GM18858 (cell line): Measurements from ENCODE around the gene PMAIP1.
"Not testable (repeated sequence)": the region's sequence is repeated elsewhere in the genome, so short reads cannot be mapped to it uniquely, and the experiment has no call there.

ENCODE experiments used
- ATAC-seq: cut with Tn5 transposase; IDR thresholded peaks from one replicate; pipeline ENCODE4 v1.9.1; 2021; ENCODE audit not compliant: unreplicated experiment

The PMAIP1 gene

DNA sequence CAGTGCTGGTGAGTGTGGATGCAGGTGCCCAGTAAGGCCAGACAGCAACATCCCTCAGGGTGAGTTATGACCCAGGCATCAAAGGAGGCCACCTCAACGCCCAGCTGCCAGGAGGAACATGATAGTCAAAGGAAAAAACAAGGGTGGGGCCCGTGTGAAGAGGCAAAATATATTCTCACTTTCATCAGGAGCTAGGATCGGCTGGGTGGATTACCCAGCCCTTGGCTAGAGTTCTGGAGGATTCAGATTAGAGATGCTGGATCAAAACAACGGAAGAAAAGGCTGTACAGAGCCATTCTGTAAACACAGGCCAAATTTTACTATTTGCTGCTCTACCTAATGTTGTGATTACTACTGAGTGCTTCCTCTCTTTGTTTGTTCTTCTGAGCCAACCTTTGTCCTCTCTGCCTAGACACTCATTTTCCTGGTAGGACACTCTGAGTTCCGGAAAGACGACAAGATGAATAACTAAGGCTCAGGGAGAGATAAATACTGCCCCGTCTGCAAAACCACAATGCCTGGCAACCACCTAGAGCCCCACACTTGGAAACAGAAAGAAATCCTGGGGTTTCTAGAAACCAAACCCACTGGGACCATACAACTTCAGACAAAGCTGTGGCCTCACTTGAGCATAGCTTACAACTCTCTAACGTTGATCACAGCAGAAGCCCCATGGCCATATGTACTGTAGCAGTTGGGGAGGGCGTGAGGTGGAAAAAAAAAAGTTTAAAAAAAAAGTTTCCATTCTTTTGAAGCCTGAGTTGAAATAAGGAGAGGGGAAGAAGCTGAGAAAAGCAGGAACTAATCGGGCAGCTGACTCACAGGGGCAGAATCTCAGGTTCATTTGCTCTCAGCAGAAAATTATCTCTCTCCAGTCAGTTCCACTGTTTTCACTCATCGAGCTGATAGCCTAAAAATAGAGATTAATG, 17.8 kb upstream of the PMAIP1 start:
- no peak for ATAC-seq

DNA sequence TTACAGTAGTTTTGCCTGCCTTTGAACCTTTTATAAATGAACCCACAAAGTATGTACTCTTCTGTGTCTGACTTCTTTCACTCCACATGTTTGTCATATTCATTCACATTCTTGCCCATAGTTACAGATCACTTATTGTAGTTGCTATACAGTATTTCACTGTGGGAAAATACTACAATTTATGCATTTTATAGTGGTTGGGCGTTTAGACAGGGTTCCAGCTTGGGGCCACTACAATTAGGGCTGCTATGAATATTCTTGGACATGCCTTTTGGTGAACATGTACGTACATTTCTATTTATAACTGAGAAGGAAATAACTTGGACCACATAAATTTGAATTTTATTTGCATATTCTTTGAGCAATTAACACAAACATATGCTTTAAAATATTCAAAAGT, 15.4 kb upstream of the PMAIP1 start:
- ATAC-seq = no peak

DNA sequence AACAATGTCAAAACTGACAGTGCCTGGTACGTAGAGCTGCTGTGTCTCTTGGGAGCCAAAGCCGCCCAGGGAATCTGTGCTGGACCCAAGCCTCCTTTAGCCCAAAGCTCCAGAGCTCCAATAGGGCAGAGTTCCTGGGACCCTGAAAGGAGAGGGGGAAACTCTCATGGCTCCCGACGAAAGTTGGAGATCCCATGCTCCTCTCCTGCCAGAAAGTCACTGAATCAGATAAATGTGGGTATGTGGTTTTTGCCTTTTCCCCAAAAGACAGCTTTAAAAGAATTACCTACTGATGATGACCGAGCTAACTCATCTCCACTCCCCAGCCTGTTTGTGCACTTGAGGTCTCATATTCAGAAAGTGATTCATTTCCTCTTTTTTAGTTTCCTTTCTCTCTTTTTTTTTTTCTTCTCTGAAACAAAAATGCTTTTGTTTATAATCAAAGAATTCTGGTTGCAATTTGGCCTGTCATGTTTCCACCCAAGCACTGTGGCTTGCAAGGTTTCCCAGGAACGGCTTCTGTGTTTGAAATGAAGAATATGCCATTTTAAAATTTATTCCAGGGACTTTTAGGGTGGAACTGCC, 14.1 kb upstream of the PMAIP1 start:
- peak; percentile 89 for ATAC-seq

DNA sequence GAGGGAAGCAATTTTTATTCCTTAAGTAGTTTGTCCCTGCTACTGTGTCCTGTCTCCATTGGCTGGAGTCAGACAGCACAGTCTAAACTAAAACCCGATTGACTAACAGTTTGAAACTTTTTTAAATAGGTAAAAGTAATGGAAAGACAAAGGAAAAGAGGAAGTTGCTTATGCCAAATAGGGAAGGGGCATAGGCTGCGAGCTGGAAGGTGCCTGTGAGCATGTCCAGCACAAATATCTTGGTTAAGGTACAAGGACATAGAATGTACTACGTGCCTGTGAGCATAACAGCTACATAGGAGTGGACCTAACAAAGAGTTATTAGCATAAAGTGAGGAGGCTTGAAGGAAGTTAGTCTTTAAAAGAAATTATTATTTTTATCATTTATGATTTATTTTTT, 13.4 kb upstream of the PMAIP1 start:
- not testable (repeated sequence) for ATAC-seq

DNA sequence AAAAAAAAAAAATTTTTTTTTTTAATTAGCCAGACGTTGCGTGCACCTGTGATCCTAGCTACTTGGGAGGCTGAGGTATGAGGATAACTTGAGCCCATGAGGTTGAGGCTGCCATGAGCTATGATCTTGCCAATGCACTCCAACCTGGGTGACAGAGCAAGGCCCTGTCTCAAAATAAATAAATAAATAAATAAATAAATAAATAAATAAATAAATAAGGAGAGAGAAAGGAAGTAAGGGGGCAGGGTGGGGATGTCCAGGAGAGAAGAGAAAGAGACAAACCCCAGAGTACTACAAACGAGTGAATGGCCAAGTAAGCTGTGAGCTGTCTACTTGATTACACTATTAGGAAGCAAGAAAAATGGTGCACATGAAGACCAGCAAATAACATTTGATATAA, 7.7 kb upstream of the PMAIP1 start:
- ATAC-seq = no peak

DNA sequence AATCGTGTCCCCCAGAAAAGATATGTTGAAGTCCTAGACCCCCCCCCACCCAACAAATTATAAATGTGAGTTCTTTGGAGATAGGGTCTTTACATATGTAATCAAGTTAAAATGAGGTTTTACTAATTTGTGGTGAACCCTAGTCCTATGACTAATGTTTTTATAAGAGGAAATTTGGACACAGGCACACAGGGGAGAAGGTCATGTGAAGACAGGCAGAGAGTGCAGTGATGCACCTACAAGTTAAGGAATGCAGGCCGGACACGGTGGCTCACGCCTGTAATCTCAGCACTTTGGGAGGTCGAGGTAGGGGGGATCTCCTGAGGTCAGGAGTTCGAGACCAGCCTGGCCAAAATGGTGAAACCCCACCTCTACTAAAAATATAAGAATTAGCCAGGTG, 5.8 kb upstream of the PMAIP1 start:
- no peak for ATAC-seq

DNA sequence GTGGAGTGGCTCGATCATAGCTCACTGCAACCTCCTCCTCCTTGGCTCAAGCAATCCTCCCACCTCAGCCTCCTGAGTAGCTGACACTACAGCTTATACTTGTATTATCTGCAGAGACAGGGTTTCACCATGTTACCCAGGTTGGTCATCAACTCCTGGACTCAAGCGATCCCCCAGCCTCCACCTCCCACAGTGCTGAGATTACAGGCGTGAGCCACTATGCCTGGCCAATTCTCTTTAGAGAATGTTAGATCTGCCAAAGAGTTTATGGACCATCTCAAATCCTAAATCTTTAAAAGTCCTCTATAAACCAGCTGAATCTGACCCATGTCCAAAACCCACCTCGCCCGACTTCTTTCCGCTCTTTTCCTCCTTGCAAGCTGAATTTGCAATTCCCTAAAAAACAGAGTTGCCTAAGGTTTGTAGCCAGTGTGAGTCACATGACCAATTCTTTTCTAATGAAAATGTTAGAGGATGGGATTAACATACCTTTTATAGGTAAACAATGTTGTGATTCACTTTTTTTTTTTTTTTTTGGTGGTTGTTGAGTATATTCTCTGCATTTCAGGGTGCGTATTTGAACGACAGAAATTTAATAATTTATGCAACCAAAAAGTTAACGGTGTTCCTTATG, 2.4 kb upstream of the PMAIP1 start:
- ATAC-seq = no peak

DNA sequence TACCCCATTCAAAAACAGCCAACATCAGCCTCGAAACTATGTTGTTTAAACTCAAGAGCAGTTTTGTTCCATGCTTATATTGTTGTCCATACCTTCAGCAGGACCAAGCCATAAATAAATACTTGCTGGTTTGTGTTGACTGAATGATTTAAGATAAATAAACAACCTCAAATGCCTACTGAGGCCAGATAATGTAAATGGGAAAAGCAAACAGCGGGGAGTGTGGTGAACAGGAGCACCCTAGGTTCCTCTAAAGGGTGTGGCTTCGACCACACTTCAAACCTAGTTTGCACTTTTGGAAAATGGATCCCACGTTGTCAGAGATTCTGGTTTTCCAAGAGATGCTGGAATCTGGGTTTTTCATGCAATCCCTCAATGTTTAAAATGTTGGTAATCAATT, 1.7 kb upstream of the PMAIP1 start:
- no peak for ATAC-seq

DNA sequence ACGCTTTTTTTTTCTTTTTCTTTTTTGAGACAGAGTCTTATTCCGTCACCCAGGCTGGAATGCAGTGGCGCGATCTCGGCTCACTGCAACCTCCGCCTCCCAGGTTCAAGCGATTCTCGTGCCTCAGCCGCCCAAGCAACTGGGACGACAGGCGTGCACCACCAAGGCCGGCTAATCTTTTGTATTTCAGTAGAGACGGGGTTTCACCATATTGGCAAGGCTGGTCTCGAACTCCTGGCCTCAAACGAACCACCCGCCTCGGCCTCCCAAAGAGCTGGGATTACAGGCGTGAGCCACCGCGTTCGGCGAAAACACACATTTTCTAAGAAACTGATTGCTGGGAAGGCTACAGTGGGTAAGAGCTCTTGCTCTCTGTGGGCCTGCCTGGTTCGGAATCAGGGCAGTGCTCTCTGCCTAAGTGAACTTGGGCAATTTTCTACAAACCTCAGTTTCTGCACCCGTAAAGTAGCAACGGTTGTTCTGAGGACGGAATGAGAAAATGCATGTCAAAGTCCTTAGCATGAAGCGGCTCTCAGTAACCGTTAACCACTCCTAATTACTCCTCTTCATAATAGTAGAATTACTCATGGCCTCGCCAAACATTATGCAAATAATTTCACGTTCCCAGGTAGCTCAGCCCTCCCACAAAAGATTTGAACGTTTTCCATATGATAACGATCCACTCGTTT, 1.0 kb upstream of the PMAIP1 start:
- no peak for ATAC-seq

DNA sequence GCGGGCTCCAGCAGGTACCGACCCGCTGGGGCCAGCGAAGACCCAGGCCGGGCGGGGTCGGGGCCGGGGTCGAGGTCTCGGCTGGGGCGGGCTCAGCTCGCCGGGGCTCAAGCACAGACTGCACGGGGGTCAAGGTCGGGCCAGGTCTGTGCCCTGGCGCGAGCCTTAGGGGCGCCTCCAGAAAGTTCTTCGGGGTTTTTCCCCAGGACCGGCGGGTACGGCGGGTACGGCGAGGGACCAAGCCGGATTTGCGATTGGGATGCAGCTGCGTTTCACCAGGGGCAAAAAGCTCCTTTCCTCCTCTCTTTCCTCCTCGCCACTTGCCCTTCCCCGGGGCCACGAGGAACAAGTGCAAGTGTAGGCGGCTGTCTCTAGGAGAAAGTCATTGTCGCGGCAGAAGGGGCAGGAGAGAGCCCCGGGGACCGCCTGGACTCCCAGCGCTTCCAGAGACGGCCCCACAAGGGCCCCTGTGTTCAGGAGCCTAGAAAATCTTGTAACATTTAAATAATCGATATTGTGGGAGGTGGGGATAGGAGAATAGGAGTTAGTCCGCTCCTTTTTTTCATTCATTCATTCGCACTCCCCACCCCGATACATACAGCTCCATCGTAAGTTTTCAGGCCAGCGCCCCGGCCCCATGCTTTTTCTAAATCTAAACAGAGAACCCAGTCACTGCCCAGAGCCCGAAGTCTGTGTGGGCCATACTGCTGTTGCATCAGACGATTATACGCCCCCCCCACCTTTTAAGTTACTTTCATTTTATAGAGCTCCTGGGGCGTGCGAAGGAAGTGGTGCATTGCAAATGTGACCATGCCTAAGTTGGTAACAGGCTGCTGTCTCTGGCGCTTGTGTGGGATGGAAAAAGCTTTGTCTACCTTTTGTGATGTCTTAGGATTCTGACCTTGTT, 679 bp downstream of the PMAIP1 start:
- peak; percentile 25 for ATAC-seq

DNA sequence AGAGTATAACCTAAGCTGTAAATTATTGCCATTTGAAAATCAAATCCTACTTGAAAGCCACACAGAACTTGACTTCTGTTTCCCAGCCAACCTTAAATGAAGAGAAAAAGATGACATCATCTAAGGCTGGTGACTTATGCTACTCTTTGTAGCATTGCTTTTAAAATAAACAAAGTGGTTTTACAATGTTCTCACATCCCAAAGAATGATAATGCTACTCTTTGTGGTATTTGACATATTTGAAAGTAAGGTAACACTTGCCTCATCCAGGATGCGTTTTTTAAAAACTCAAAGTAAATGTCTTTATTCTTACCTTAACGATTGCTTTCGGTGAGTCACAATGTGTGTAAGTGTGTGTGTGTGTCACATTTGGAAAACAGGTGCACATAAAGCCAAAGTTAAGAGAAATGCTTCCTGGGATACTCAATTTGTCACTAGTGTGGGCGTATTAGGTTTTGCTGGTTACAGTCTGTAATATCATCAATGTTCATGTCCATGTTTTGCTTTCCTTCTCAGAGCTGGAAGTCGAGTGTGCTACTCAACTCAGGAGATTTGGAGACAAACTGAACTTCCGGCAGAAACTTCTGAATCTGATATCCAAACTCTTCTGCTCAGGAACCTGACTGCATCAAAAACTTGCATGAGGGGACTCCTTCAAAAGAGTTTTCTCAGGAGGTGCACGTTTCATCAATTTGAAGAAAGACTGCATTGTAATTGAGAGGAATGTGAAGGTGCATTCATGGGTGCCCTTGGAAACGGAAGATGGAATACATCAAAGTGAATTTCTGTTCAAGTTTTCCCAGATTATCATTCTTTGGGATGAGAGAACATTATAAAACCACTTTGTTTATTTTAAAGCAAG, 2.6 kb downstream of the PMAIP1 start:
- ATAC-seq = no peak

DNA sequence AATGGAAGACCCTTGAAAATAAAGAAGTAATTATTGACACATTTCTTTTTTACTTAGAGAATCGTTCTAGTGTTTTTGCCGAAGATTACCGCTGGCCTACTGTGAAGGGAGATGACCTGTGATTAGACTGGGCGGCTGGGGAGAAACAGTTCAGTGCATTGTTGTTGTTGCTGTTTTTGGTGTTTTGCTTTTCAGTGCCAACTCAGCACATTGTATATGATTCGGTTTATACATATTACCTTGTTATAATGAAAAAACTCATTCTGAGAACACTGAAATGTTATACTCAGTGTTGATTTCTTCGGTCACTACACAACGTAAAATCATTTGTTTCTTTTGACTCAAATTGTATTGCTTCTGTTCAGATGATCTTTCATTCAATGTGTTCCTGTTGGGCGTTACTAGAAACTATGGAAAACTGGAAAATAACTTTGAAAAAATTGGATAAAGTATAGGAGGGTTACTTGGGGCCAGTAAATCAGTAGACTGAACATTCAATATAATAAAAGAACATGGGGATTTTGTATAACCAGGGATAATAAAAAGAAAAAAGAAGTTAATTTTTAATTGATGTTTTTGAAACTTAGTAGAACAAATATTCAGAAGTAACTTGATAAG, 3.3 kb downstream of the PMAIP1 start:
- ATAC-seq = no peak

DNA sequence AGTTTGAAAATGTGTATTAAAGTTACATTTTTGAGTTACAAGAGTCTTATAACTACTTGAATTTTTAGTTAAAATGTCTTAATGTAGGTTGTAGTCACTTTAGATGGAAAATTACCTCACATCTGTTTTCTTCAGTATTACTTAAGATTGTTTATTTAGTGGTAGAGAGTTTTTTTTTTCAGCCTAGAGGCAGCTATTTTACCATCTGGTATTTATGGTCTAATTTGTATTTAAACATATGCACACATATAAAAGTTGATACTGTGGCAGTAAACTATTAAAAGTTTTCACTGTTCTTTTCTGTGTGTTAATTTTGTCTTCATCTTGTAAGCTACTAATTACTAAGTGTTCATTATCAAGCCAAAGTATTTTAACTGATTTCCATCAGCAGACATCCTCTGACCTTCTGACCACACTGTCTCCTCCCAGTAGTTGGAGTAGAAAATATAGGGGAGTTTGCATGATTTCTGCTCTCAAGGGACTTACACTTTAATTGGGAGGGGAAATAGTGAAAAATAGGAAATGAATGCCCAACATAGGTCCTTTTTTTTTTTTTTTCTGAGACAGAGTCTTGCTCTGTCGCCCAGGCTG, 4.3 kb downstream of the PMAIP1 start:
- no peak for ATAC-seq

DNA sequence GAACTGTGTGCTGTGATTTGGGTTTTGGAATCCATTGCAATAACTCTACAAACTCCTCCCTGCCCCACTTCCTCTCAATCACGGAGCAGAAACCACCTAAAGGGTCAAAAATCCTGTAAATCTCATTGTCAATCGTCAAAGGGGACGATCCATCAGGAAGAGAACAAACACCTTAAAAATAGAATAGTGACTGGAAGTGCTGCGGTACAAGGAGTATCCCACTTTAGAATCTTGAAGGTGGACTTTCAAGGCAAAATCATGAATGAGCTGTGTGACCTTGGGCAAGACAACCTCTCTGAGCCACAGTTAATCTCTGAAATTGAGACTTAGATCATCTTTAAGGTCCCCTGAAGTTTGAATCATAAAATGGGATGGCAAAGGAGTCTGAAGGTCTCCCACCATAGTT, 5.9 kb downstream of the PMAIP1 start:
- ATAC-seq = no peak

DNA sequence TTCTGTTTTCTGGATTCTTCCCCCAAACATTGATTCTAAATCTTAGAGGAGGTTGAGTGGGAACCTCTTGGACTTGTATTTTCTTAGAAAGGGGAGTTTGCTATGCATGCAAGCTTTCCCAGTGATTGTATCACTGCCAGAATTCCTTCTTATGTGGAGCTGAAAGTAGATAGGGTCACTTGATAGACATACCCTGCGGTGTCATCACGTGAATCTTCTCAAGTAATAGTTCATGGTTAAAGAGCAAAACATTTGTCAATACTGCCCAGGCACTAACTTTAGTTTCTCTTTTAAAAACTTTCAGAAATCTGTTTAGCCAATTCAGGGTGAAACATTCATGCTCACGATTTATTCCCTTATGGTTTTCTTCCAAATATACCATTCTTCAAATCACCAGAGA, 6.4 kb downstream of the PMAIP1 start:
- ATAC-seq = no peak

DNA sequence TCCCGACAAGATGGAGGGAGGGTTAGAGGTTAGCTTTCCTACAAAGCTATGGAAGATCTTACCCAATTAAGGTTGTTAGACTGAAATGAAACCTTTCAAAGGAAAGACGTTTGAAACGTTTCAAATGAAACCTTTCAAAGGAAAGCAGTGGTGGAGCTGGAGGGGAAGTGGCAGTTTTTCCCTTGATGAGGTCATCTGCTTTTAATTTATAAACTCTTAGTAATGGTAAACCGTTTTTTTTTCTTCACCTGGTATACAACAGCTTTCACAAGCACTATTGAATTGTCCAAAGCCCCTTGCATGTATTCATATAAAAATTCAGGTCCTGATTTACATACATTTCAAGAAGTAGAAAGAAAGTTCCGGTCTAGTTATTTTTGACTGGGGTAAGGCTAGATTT, 7.4 kb downstream of the PMAIP1 start:
- ATAC-seq = no peak

DNA sequence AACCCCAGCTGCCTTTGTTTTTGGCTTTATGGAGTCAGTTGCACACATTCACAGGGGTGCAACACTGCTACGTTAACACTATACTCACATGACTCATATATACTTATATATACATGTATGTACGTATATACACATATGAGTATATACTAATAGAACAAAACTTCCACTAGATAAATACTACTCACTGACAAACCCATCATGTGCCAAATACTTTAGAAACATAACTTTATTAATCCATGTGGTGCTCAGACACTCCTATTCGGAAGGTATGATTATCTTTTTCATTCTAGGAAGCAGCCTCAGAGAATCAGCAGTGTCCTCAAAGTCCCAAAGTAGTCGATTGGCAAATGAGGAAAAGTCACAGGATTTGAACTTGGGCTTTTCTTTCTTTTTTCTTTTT, 7.9 kb downstream of the PMAIP1 start:
- no peak for ATAC-seq

DNA sequence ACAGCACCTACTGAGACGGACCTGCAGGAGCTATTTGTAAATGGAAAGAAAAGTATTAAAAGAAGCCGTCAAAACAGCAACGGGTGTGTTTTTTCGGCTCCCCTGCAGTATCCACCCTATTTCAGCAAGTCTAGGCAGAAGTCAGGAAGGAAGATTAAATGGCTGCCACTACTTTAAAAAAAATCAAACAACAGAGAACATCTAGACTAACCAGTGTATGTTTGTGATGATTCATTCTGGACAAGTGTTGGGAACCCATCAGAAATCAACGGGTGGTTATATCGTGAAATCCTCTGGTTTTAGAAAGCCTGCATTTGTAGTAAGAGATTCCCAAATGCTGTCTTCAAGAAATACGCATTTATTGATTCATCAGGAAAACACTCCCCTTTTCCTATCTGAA, 9.0 kb downstream of the PMAIP1 start:
- ATAC-seq = no peak
